Measurements from ENCODE around the gene RBM15B. TPM values are rescaled to one million over a fixed set of nuclear protein-coding genes. Genes with fewer than 3 reads are reported as not detected.
"Not testable (repeated sequence)": the region's sequence is repeated elsewhere in the genome, so short reads cannot be mapped to it uniquely, and the experiment has no call there.

Gene RBM15B
- total RNA-seq, 1 experiment from 2014 or later = 30.9 TPM

DNA sequence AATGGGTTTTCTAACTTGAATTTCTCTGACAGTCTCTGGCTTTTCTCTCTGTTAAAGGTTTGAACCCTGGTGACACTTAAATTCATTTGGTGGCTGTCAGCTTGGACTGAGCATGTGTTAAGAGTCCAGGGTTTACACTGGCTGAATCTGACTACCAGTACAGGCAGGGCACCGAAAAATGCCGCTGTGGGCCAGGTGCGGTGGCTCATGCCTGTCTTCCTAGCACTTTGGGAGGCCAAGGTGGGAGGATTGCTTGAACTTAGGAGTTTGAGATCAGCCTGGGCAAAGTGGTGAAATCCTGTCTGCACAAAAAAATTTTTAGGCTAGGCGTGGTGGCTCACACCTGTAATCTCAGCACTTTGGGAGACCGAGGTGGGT is 4.2 kb upstream of the RBM15B start:
- ATAC-seq = no peak
- ChIA-PET CTCF (no interaction called here), POLR2A (no interaction called here)
- H3K4me3 ChIP-seq (ENCODE audit: low read depth in 2 of 2, low read length in 2 of 2) = peak overlapping the region; percentile 87 to 89
- H3K27ac ChIP-seq (ENCODE audit: low read length) = peak overlapping the region; percentile 89
- no peaks in the 10 kb centered on the region for H3K27me3 ChIP-seq (ENCODE audit: control insufficient read depth, insufficient read depth, low read length)
- intact Hi-C loops (cut with micrococcal nuclease; ENCODE audit: unreplicated experiment) = no loop called here
- TF ChIP-seq TCF7L2 (IDR thresholded peaks at IDR 0.05; ENCODE audit: low read depth, low read length) = no peak
- in situ Hi-C loops (cut with HindIII; ENCODE audit: low pct_unique_long_range_greater_than_20kb, low sequenced_read_pairs) = no loop called here
- no peaks in the 10 kb centered on the region for H3K9me3 ChIP-seq (ENCODE audit: control insufficient read depth, insufficient read depth, low read depth, low read length)
- no TSS peak for BruUV-seq (replicated peaks)
- no peak for DNase-seq (ENCODE audit: low read depth, low spot score)
- H3K4me1 ChIP-seq (ENCODE audit: control insufficient read depth, insufficient read depth, low read length) = peaks cover 29% of the 10 kb centered on the region
- peaks cover 4% of the 10 kb centered on the region for H3K36me3 ChIP-seq (ENCODE audit: control insufficient read depth, insufficient read depth, low read length)

DNA sequence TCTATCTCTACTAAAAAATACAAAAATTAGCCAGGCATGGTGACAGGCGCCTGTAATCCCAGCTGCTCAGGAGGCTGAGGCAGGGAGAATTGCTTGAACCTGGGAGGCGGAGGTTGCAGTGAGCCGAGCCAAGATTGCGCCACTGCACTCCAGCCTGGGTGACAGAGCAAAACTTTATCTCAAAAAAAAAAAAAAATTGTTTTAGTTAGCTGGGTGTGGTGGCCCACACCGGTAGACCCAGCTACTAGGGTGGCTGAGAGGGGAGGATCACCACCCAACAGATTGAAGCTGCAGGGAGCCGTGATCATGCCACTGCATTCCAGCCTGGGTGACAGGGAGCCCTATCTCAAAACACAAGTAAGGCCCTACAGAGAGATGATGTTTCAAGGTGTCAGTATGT is 3.8 kb upstream of the RBM15B start:
- BruUV-seq (replicated peaks); H3K27ac ChIP-seq (ENCODE audit: low read length); H3K27me3 ChIP-seq (ENCODE audit: control insufficient read depth, insufficient read depth, low read length); H3K4me3 ChIP-seq (ENCODE audit: low read depth in 2 of 2, low read length in 2 of 2); H3K36me3 ChIP-seq (ENCODE audit: control insufficient read depth, insufficient read depth, low read length); DNase-seq (ENCODE audit: low read depth, low spot score); intact Hi-C loops (cut with micrococcal nuclease; ENCODE audit: unreplicated experiment); in situ Hi-C loops (cut with HindIII; ENCODE audit: low pct_unique_long_range_greater_than_20kb, low sequenced_read_pairs); H3K9me3 ChIP-seq (ENCODE audit: control insufficient read depth, insufficient read depth, low read depth, low read length); POLR2A ChIA-PET; ATAC-seq: not testable (repeated sequence)
- CTCF ChIA-PET = interaction anchor here (0.7 kb wide), 1 partner anchor 53 kb away, joined by 6 read pairs; no protein-coding TSS in a partner anchor
- peaks cover 29% of the 10 kb centered on the region for H3K4me1 ChIP-seq (ENCODE audit: control insufficient read depth, insufficient read depth, low read length)

DNA sequence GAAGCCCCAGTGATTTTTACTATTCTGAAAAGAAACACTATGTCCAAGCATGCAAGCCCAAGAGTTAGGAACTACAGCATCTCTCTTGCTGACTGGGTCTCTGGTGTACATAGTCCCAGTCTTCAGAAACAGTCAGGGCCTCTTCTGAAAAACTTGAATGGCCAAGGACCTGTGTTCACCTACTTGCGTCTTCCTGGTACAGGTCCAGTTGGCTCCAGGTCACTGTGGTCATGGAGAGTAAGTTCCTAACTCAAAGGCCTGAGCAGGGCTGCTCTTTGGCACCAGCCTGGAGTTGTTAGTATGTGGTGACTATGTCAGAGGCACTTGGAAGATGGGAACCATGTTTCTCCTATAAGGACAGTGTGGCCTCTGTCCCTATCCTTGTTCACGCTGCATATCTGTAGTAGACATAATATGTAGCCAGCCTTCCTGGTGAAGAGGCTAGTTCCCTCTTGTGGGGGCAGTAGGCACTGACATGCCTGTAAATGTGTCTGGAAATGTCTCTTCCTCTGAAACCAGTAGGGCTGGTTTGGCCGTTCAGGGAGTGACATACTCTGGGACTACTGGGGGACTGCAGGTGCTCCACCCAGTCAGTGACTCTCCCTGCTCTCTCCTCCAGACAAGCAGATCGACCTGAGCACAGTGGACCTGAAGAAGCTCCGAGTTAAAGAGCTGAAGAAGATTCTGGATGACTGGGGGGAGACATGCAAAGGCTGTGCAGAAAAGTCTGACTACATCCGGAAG is 2.6 kb upstream of the RBM15B start:
- H3K9me3 ChIP-seq (ENCODE audit: control insufficient read depth, insufficient read depth, low read depth, low read length) = no peaks in the 10 kb centered on the region
- POLR2A ChIA-PET = interaction anchor here (0.6 kb wide), 1 partner anchor 726 kb away, joined by 3 read pairs; no protein-coding TSS in a partner anchor
- peaks cover 4% of the 10 kb centered on the region for H3K36me3 ChIP-seq (ENCODE audit: control insufficient read depth, insufficient read depth, low read length)
- no peak for ATAC-seq
- in situ Hi-C loops (cut with HindIII; ENCODE audit: low pct_unique_long_range_greater_than_20kb, low sequenced_read_pairs) = no loop called here
- no peak overlapping the region for H3K27ac ChIP-seq (ENCODE audit: low read length)
- H3K4me3 ChIP-seq (ENCODE audit: low read depth in 2 of 2, low read length in 2 of 2) = no peak overlapping the region
- H3K4me1 ChIP-seq (ENCODE audit: control insufficient read depth, insufficient read depth, low read length) = peaks cover 36% of the 10 kb centered on the region
- no peaks in the 10 kb centered on the region for H3K27me3 ChIP-seq (ENCODE audit: control insufficient read depth, insufficient read depth, low read length)
- no peak for DNase-seq (ENCODE audit: low read depth, low spot score)
- CTCF ChIA-PET = interaction anchor here (0.6 kb wide), 1 partner anchor 48 kb away, joined by 3 read pairs; no protein-coding TSS in a partner anchor
- TF ChIP-seq, protein P1, sequence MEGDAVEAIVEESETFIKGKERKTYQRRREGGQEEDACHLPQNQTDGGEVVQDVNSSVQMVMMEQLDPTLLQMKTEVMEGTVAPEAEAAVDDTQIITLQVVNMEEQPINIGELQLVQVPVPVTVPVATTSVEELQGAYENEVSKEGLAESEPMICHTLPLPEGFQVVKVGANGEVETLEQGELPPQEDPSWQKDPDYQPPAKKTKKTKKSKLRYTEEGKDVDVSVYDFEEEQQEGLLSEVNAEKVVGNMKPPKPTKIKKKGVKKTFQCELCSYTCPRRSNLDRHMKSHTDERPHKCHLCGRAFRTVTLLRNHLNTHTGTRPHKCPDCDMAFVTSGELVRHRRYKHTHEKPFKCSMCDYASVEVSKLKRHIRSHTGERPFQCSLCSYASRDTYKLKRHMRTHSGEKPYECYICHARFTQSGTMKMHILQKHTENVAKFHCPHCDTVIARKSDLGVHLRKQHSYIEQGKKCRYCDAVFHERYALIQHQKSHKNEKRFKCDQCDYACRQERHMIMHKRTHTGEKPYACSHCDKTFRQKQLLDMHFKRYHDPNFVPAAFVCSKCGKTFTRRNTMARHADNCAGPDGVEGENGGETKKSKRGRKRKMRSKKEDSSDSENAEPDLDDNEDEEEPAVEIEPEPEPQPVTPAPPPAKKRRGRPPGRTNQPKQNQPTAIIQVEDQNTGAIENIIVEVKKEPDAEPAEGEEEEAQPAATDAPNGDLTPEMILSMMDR (IDR thresholded peaks at IDR 0.05) = no peak
- no peak for TF ChIP-seq POLR2AphosphoS5 (IDR thresholded peaks at IDR 0.05; ENCODE audit: low read depth, low read length)
- TF ChIP-seq, protein P2, sequence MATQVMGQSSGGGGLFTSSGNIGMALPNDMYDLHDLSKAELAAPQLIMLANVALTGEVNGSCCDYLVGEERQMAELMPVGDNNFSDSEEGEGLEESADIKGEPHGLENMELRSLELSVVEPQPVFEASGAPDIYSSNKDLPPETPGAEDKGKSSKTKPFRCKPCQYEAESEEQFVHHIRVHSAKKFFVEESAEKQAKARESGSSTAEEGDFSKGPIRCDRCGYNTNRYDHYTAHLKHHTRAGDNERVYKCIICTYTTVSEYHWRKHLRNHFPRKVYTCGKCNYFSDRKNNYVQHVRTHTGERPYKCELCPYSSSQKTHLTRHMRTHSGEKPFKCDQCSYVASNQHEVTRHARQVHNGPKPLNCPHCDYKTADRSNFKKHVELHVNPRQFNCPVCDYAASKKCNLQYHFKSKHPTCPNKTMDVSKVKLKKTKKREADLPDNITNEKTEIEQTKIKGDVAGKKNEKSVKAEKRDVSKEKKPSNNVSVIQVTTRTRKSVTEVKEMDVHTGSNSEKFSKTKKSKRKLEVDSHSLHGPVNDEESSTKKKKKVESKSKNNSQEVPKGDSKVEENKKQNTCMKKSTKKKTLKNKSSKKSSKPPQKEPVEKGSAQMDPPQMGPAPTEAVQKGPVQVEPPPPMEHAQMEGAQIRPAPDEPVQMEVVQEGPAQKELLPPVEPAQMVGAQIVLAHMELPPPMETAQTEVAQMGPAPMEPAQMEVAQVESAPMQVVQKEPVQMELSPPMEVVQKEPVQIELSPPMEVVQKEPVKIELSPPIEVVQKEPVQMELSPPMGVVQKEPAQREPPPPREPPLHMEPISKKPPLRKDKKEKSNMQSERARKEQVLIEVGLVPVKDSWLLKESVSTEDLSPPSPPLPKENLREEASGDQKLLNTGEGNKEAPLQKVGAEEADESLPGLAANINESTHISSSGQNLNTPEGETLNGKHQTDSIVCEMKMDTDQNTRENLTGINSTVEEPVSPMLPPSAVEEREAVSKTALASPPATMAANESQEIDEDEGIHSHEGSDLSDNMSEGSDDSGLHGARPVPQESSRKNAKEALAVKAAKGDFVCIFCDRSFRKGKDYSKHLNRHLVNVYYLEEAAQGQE (IDR thresholded peaks at IDR 0.05; ENCODE audit: insufficient read depth in 1 of 2, low read depth in 2 of 2, low read length in 1 of 2) = no peak
- TF ChIP-seq TCF7L2 (IDR thresholded peaks at IDR 0.05; ENCODE audit: low read depth, low read length) = no peak
- TF ChIP-seq SIN3A (IDR thresholded peaks at IDR 0.05; ENCODE audit: borderline replicate concordance, insufficient read depth, low read depth, low read length) = no peak
- BruUV-seq (replicated peaks) = no TSS peak
- intact Hi-C loops (cut with micrococcal nuclease; ENCODE audit: unreplicated experiment) = no loop called here

All from Panc1 (cell line).